22Rv1 (cell line): Measurements from ENCODE around the gene EYA2.

ENCODE experiments used
- H3K27ac ChIP-seq: fragments of 450-650 bp; 2 replicates; pipeline ENCODE4 v1.5.1; 2017
- CTCF ChIP-seq: fragments of 450-650 bp; IDR thresholded peaks from 2 replicates; pipeline ENCODE4 v1.5.1; 2017; ENCODE audit warnings: mild to moderate bottlenecking
- ZFX ChIP-seq: fragments of 450-650 bp; IDR thresholded peaks from 2 replicates; pipeline ENCODE4 v1.6.1; 2017; ENCODE audit warnings: antibody characterized with exemption, borderline replicate concordance

The EYA2 gene

GRCh38 chr20:46963196-46963529 lies 68.5 kb downstream of the EYA2 start:
- no peak overlapping the region for H3K27ac ChIP-seq
- no peak for TF ChIP-seq CTCF
- no peak for TF ChIP-seq ZFX

- TF ChIP-seq ZFX (no peak), CTCF (no peak)
- no peak overlapping the region for H3K27ac ChIP-seq
These were observed 69.3 kb downstream of the EYA2 start for GRCh38 chr20:46963758-46964617.

- no peak overlapping the region for H3K27ac ChIP-seq
- TF ChIP-seq CTCF = no peak
- no peak for TF ChIP-seq ZFX
These were observed 70.2 kb downstream of the EYA2 start for GRCh38 chr20:46964618-46965455.

GRCh38 chr20:46965477-46965876 lies 70.8 kb downstream of the EYA2 start:
- H3K27ac ChIP-seq = no peak overlapping the region
- no peak for TF ChIP-seq CTCF
- no peak for TF ChIP-seq ZFX

GRCh38 chr20:46967646-46968045 lies 73.0 kb downstream of the EYA2 start:
- H3K27ac ChIP-seq = no peak overlapping the region
- no peak for TF ChIP-seq ZFX
- TF ChIP-seq CTCF = no peak

GRCh38 chr20:46970937-46971630 lies 76.4 kb downstream of the EYA2 start:
- TF ChIP-seq ZFX (no peak), CTCF (no peak)
- no peak overlapping the region for H3K27ac ChIP-seq
